Panc1 (cell line): Measurements from ENCODE around the gene FTL. TPM values are rescaled to one million over a fixed set of nuclear protein-coding genes. Genes with fewer than 3 reads are reported as not detected.

ENCODE experiments used
- ATAC-seq: fragments of 200-7000 bp; cut with Tn5 transposase; 2 replicates; pipeline ENCODE4 v1.9.1; 2020; ENCODE audit warnings: mild to moderate bottlenecking, moderate library complexity
- BruUV-seq: library from RNA; stranded (reverse); fragments of 400-500 nt; replicated peaks from 2 replicates; lab custom pipeline; 2021; lab: Mats Ljungman, UMichigan
- CTCF ChIA-PET: fragments of 300-600 bp; sonication (Branson Sonifier 250); formaldehyde crosslinking; loops from one replicate; lab custom pipeline; 2022; ENCODE audit warnings: antibody characterized with exemption; lab: Charles Lee
- POLR2A ChIA-PET: fragments of 300-600 bp; sonication (Branson Sonifier 250); formaldehyde crosslinking; loops from one replicate; lab custom pipeline; 2022; ENCODE audit warnings: antibody characterized with exemption; lab: Charles Lee
- DNase-seq: peaks from one replicate; pipeline ENCODE4 v3.0.0-alpha.2; 2010; ENCODE audit warnings: low read depth, low spot score
- H3K27ac ChIP-seq: 2 replicates; pipeline ENCODE4 v1.5.1; 2011; ENCODE audit warnings: mild to moderate bottlenecking, low read length, inconsistent platforms
- H3K27me3 ChIP-seq: fragments of 200-500 bp; sonication (Bioruptor generic); 2 replicates; pipeline ENCODE4 v1.6.0; 2014; ENCODE audit warnings: low read length, inconsistent platforms; ENCODE audit not compliant: control insufficient read depth, insufficient read depth
- H3K36me3 ChIP-seq: fragments of 200-500 bp; sonication (Bioruptor generic); 2 replicates; pipeline ENCODE4 v1.5.1; 2014; ENCODE audit warnings: inconsistent platforms, mild to moderate bottlenecking, low read length, moderate library complexity; ENCODE audit not compliant: control insufficient read depth, insufficient read depth
- H3K4me1 ChIP-seq: 2 replicates; pipeline ENCODE4 v1.5.1; 2011; ENCODE audit warnings: inconsistent platforms, mild to moderate bottlenecking, low read length, moderate library complexity; ENCODE audit not compliant: control insufficient read depth, insufficient read depth
- H3K4me3 ChIP-seq, 2 experiments: 2 replicates each; pipeline ENCODE4 v1.5.1; 2011 to 2012; ENCODE audit warnings: low read depth in 2 of 2, low read length in 2 of 2, mild to moderate bottlenecking in 2 of 2, inconsistent platforms in 1 of 2, moderate library complexity in 1 of 2
- H3K9me3 ChIP-seq: fragments of 200-500 bp; sonication (Bioruptor generic); 2 replicates; pipeline ENCODE4 v1.5.1; 2014; ENCODE audit warnings: low read depth, mild to moderate bottlenecking, inconsistent platforms, low read length, moderate library complexity; ENCODE audit not compliant: control insufficient read depth, insufficient read depth
- POLR2AphosphoS5 ChIP-seq: IDR thresholded peaks from 2 replicates; pipeline ENCODE4 v1.6.1; 2012; ENCODE audit warnings: mild to moderate bottlenecking, low read depth, low read length, moderate library complexity
- REST ChIP-seq, 2 experiments: IDR thresholded peaks; 2 replicates each; pipeline ENCODE4 v1.6.1; 2011 to 2012; ENCODE audit warnings: low read depth in 2 of 2, control low read depth in 1 of 2, low read length in 1 of 2, mild to moderate bottlenecking in 1 of 2, moderate library complexity in 1 of 2; ENCODE audit not compliant: insufficient read depth in 1 of 2
- SIN3A ChIP-seq: IDR thresholded peaks from 2 replicates; pipeline ENCODE4 v1.6.1; 2012; ENCODE audit warnings: low read depth, mild to moderate bottlenecking, low read length, moderate library complexity, borderline replicate concordance; ENCODE audit not compliant: insufficient read depth
- TCF7L2 ChIP-seq: IDR thresholded peaks from 2 replicates; pipeline ENCODE4 v1.6.1; 2011; ENCODE audit warnings: mild to moderate bottlenecking, low read depth, low read length, inconsistent platforms
- in situ Hi-C: cut with HindIII; loops from 2 replicates; pipeline ENCODE4 v1.10.0; 2016; ENCODE audit warnings: low sequenced_read_pairs, low pct_unique_long_range_greater_than_20kb
- intact Hi-C: fragments of 100-400 bp; cut with micrococcal nuclease; formaldehyde crosslinking; loops from one replicate; pipeline ENCODE4 v1.10.0; 2022; ENCODE audit not compliant: unreplicated experiment
- total RNA-seq: library from RNA; stranded (reverse); gene quantifications from one replicate; pipeline ENCODE4 v1.2.1, GENCODE V29; 2021; ENCODE audit not compliant: unreplicated experiment
- TF ChIP-seq, protein P1 (sequence below): fragments of 450-650 bp; IDR thresholded peaks from 2 replicates; pipeline ENCODE4 v1.5.1; 2017; ENCODE audit warnings: mild to moderate bottlenecking

The FTL gene
- total RNA-seq, 1 experiment from 2014 or later, result 1,332 TPM

GRCh38 chr19:48967346-48968178 lies 2.5 kb downstream of the FTL start:
- H3K27ac ChIP-seq, result peak overlapping the region; percentile 81; the same call in 1 of the 2 replicates
- ATAC-seq (no peak), DNase-seq (no peak)
- H3K9me3 ChIP-seq, result no peaks in the 10 kb centered on the region
- H3K4me3 ChIP-seq, result peak overlapping the region in 1 of 2 experiments; percentile 84; a peak in 3 of 4 replicates
- ChIA-PET CTCF (no interaction called here), POLR2A (interaction anchor here (0.6 to 1.3 kb wide), 3 partner anchors 15 to 19 kb away, joined by 3 to 20 read pairs (median 3); no protein-coding TSS in a partner anchor)
- in situ Hi-C loops (no loop called here), intact Hi-C loops (no loop called here)
- peaks cover 31% of the 10 kb centered on the region for H3K4me1 ChIP-seq
- TF ChIP-seq, protein P1, sequence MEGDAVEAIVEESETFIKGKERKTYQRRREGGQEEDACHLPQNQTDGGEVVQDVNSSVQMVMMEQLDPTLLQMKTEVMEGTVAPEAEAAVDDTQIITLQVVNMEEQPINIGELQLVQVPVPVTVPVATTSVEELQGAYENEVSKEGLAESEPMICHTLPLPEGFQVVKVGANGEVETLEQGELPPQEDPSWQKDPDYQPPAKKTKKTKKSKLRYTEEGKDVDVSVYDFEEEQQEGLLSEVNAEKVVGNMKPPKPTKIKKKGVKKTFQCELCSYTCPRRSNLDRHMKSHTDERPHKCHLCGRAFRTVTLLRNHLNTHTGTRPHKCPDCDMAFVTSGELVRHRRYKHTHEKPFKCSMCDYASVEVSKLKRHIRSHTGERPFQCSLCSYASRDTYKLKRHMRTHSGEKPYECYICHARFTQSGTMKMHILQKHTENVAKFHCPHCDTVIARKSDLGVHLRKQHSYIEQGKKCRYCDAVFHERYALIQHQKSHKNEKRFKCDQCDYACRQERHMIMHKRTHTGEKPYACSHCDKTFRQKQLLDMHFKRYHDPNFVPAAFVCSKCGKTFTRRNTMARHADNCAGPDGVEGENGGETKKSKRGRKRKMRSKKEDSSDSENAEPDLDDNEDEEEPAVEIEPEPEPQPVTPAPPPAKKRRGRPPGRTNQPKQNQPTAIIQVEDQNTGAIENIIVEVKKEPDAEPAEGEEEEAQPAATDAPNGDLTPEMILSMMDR, result no peak
- peak; percentile 76; the same call in 1 of the 2 replicates for TF ChIP-seq POLR2AphosphoS5
- no peak for TF ChIP-seq TCF7L2
- no peaks in the 10 kb centered on the region for H3K27me3 ChIP-seq
- H3K36me3 ChIP-seq, result peaks cover 2% of the 10 kb centered on the region
- BruUV-seq, result no TSS peak

GRCh38 chr19:48968179-48968661 lies 3.1 kb downstream of the FTL start:
- no peak for DNase-seq
- CTCF ChIA-PET, result no interaction called here
- POLR2A ChIA-PET, result no interaction called here
- H3K9me3 ChIP-seq, result no peaks in the 10 kb centered on the region
- H3K36me3 ChIP-seq, result peaks cover 2% of the 10 kb centered on the region
- no peak overlapping the region for H3K27ac ChIP-seq
- TF ChIP-seq TCF7L2 (no peak), REST (IDR thresholded peaks at IDR 0.05; ENCODE audit: insufficient read depth in 1 of 2, low read depth in 2 of 2, low read length in 1 of 2) (no peak), SIN3A (no peak), POLR2AphosphoS5 (peak; percentile 5; the same call in 1 of the 2 replicates)
- TF ChIP-seq, protein P1, result no peak
- BruUV-seq, result no TSS peak
- intact Hi-C loops, result no loop called here
- H3K4me1 ChIP-seq, result peaks cover 28% of the 10 kb centered on the region
- H3K4me3 ChIP-seq, result no peak overlapping the region
- no peak for ATAC-seq
- H3K27me3 ChIP-seq, result no peaks in the 10 kb centered on the region
- in situ Hi-C loops, result no loop called here
